Erythroblast (primary cell): ENCODE data around the gene DNAJB6.

Experiments used
- GATA1 ChIP-seq: IDR thresholded peaks from 2 replicates; pipeline ENCODE4 v1.6.1; 2011; ENCODE audit warnings: low read depth, mild to moderate bottlenecking, control low read depth, low read length, moderate library complexity
- POLR2A ChIP-seq: IDR thresholded peaks from 2 replicates; pipeline ENCODE4 v1.6.1; 2011; ENCODE audit warnings: mild to moderate bottlenecking, low read length

DNA sequence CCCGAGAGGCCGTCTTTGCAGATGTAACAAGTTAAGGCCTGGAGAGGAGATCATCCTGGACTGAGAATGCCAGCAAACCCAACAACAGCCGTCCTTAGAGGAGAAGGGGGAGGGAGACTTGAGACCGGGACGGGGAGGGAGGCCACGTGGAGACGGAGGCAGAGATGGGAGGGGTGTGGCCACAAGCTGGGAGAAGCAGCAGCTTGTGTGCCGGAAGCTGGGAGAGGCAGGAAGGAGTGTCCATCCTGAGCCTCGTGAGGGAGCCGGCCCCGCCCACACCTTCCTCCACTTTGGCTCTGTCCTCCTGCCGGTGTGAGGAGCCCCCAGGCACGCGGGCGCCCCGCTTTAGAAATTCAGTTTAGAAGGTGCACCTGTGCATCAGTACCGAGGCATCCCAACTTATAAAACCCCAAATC, 95.7 kb downstream of the DNAJB6 start:
- no peak for TF ChIP-seq POLR2A
- no peak for TF ChIP-seq GATA1
